Subcutaneous adipose tissue (tissue), 4 donors: ENCODE results near the gene INKA1. TPM values are rescaled to one million over a fixed set of nuclear protein-coding genes. Genes with fewer than 3 reads are reported as not detected.

Source experiments
- small RNA-seq: library from RNA; depleted of rRNA; stranded (forward); fragments of <200 nt; gene quantifications from one replicate; pipeline ENCODE3, GENCODE V24; 2016
- total RNA-seq, 4 donors: library from RNA; depleted of rRNA; stranded (reverse); fragments of >200 nt; gene quantifications; one replicate each; pipeline ENCODE4 v1.1.0, GENCODE V29; 2016
- TF ChIP-seq, protein P1 (sequence below): fragments of 450-650 bp; IDR thresholded peaks from one replicate; pipeline ENCODE4 v1.5.1; 2016; ENCODE audit warnings: low read depth, mild to moderate bottlenecking, control low read depth, antibody characterized with exemption, moderate library complexity

INKA1 gene
- total RNA-seq, 4 donors from 2014 or later = 2.4 to 4.8 (median 3.5) TPM

- TF ChIP-seq, protein P1, sequence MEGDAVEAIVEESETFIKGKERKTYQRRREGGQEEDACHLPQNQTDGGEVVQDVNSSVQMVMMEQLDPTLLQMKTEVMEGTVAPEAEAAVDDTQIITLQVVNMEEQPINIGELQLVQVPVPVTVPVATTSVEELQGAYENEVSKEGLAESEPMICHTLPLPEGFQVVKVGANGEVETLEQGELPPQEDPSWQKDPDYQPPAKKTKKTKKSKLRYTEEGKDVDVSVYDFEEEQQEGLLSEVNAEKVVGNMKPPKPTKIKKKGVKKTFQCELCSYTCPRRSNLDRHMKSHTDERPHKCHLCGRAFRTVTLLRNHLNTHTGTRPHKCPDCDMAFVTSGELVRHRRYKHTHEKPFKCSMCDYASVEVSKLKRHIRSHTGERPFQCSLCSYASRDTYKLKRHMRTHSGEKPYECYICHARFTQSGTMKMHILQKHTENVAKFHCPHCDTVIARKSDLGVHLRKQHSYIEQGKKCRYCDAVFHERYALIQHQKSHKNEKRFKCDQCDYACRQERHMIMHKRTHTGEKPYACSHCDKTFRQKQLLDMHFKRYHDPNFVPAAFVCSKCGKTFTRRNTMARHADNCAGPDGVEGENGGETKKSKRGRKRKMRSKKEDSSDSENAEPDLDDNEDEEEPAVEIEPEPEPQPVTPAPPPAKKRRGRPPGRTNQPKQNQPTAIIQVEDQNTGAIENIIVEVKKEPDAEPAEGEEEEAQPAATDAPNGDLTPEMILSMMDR = no peak
These were observed 41.6 kb downstream of the INKA1 start for GRCh38 chr3:49844464-49845183.

DNA sequence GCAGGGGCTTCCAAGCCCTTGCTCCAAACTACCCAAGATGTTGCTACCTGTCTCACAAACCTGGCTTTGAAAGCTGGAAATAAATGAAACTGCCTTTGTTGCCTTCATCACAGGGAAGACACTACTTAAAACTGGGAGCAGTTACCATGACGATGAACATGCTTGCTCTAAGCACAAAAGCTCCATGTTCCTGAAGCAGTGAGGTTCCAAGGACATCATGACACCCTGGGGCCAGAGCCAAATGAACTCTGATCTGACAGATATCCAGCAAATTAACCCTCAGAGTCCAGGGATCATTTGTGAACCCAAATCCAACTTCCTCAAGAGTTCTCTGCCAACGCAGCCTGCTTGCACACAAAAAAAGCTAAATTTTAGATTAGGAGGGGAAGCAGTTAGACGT is 42.6 kb downstream of the INKA1 start:
- TF ChIP-seq, protein P1 = no peak

Small RNAs within 50 kb of the gene (small RNA-seq; reads per million reads assigned to genes)
- not detected for gene COX6CP14

Other genes with a start within 250 kb of the INKA1 start
- under 1 TPM in 3 of 4 donors, not detected in 1; under 0.01 to 0.38 (median 0.16) TPM for gene BSN, start 248.8 kb upstream of the INKA1 start, total RNA-seq
- 10 to 100 TPM; 40.8 to 65.6 (median 51.3) TPM for gene APEH, start 128.9 kb upstream of the INKA1 start, total RNA-seq
- 10 to 100 TPM in 2 of 4 donors, 1 to 10 TPM in 2; 2.1 to 11.5 (median 8.2) TPM for gene MST1, start 113.8 kb upstream of the INKA1 start, total RNA-seq
- 10 to 100 TPM; 14.7 to 23.7 (median 19.7) TPM for gene RNF123, start 113.7 kb upstream of the INKA1 start, total RNA-seq
- gene AMIGO3, start 83.6 kb upstream of the INKA1 start, total RNA-seq = 1 to 10 TPM in 1 of 4 donors, under 1 TPM in 2, not detected in 1; 0.22 to 1.1 (median 0.68) TPM
- gene GMPPB, start 79.3 kb upstream of the INKA1 start, total RNA-seq = 10 to 100 TPM; 11.6 to 16.5 (median 13.7) TPM
- gene IP6K1, start 16.7 kb upstream of the INKA1 start, total RNA-seq = 10 to 100 TPM; 25.1 to 36.7 (median 31.6) TPM
- gene CDHR4, start 3.4 kb upstream of the INKA1 start, total RNA-seq = not detected
- gene UBA7, start 10.7 kb downstream of the INKA1 start, total RNA-seq = 10 to 100 TPM; 16.8 to 65.7 (median 42.7) TPM
- 1 to 10 TPM in 3 of 4 donors, under 1 TPM in 1; 0.82 to 2.2 (median 2.0) TPM for gene TRAIP, start 53.3 kb downstream of the INKA1 start, total RNA-seq
- not detected for gene CAMKV, start 66.6 kb downstream of the INKA1 start, total RNA-seq
- gene MST1R, start 100.6 kb downstream of the INKA1 start, total RNA-seq = 1 to 10 TPM in 1 of 4 donors, under 1 TPM in 2, not detected in 1; 0.44 to 2.8 (median 0.51) TPM
- 1 to 10 TPM; 6.7 to 9.4 (median 7.1) TPM for gene MON1A, start 126.5 kb downstream of the INKA1 start, total RNA-seq
- 100 to 1,000 TPM in 2 of 4 donors, 10 to 100 TPM in 2; 95.5 to 150 (median 107) TPM for gene RBM6, start 136.9 kb downstream of the INKA1 start, total RNA-seq